ENCODE results near the gene OPA3.
A peak's percentile ranks its signal among the peaks of the same experiment; 100 is the strongest.

The OPA3 gene

DNA sequence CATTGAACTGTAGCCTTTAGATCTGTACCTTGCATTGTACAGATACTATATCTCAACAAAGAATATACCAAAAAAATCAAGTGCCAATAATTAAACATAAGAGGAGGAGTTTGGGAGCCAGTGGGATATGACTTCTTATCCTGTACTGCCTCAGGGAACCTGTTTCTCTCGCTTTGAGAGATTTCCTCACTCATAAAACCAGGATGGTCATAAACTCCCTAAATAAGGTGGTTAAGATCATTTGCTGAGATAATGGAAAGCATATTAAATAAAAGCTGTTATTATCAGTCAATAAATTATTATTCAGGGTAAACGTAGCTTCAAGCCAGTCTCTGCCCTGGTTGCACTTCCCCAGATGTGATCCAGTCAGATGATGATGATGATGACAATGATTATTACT is 17.0 kb downstream of the OPA3 start:
- no peak for DNase-seq (ENCODE audit: low read depth in 2 of 2, low spot score in 1 of 2)

DNA sequence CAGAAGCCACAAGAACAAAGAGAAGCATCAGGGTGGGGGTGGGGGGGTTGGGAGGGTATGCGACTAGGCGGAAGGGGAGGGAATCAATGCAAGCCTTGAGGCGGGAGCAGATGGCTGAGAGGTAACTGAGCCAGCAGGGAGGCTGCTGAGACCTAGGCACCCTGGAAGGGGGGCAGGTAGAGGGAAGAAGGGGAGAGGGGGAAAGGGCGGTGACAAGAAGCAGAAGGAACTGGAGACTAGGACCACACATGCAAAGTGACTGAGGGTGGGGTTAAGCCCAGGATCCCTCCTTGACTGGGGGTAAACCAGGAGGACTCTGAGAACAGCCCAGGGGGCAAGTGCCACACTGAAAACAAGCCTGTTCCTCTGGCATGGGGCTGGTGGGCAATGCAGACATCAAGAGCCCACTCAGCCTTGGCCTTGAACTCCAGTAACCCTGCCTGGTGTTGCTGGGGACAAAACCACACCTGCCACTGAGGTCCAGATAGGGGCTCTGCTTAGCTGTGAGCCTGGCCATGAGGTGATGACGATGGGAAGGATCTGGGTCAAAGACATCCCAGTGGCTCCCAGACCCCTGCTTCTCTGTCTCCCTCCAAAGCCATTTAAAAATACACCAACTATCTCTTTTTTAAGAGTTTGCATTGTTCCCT is 20.3 kb downstream of the OPA3 start:
- DNase-seq (ENCODE audit: low read depth in 2 of 2, low spot score in 1 of 2), result no peak

DNA sequence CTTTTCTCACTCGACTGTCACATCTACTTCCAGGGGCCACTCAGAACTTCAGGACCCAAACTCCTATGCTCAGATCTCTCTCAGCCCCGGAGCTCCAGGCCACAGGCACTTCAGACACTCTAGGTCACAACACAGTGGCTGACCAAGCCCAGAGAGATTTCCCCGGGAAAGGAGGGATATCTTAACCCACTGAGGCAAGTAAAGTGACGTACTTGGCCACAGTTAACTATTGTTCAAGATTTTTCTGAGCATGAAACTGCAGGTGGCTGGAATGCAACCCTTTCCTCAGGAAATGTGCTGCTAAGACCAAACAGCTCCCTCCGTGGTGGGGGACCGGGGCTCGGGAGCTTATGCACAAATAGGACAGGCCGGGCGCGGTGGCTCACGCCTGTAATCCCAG is 23.9 kb downstream of the OPA3 start:
- DNase-seq (ENCODE audit: low read depth in 2 of 2, low spot score in 1 of 2), result no peak

DNA sequence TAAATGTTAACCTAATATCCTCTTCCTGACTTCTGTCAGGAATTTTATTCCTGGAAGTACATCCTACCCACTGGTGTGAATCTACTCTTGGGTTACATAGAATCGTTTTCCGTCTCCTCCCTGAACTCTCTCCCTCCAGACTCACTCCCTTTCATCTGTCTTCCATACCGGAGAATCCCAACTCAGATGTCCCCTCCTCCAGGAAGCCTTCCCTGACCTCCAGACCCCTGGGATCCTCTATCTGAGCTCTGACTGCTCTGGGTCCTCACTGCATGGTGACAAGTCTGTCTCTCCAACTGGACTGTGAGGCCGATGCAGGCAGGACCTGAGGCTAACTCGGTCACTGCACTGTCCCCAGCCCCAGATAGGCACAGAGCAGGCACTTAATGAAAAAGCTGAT is 24.6 kb downstream of the OPA3 start:
- no peak for DNase-seq (ENCODE audit: low read depth in 2 of 2, low spot score in 1 of 2)

DNA sequence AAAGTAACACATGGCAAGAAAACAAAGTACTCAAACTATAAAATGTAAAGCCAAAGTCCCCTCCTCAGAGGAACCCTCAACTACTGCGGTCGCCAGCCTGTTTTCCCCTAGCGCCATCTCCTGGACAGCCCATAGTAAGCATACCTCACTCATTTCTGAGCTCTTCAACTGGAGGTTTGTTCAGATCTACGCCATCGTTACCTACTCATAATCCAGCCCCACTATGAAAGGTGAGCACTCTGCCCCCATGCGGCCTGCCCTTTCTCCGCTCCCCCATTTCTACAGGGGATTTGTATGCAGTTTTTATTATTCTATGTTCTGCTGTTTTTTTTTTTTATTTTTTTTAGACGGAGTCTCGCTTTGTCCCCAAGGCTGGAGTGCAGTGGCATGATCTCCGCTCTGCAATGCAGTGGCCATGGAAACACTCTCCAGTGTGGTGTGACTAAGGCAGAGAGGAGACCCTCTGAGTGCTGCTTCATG is 26.2 kb downstream of the OPA3 start:
- DNase-seq (ENCODE audit: low read depth in 2 of 2, low spot score in 1 of 2), result peak; percentile 22 to 37

DNA sequence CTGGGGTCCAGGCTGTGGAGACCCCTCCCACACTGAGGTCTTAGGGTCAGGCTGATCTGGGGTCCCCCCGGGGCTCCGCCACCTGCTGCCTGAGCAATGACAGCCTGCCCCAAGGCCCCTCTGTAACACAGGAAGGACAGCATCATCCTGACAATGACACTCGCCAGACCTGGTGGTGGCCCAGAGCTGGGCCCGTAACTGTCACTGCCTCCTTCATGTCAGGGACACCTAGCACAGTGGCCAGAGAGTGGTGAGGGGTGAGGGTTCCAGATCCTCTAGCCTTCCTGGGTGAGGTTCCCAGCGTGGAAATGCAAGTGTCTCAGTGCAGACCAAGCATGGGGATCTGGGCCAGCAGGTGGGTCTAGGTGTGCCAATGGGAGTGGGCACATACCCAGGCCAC is 27.8 kb downstream of the OPA3 start:
- no peak for DNase-seq (ENCODE audit: low read depth in 2 of 2, low spot score in 1 of 2)

DNA sequence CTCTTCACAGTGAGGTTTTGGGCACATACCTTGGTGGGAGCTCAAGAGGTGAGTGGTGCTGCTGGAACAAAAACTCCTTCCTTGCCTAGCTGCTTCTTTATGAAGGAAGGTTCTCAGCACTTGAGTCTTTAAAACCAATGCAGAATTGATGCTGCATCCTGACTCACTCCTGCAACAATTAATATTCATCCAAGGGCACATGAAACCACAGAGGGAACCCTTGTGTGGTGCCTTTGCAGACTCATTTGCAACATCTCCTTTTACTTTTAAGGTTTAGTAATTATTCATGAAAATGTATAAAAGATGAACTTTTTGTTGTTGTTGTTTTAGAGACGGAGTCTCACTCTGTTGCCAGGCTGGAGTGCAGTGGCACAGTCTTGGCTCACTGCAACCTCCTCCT is 30.1 kb downstream of the OPA3 start:
- no peak for DNase-seq (ENCODE audit: low read depth in 2 of 2, low spot score in 1 of 2)

DNA sequence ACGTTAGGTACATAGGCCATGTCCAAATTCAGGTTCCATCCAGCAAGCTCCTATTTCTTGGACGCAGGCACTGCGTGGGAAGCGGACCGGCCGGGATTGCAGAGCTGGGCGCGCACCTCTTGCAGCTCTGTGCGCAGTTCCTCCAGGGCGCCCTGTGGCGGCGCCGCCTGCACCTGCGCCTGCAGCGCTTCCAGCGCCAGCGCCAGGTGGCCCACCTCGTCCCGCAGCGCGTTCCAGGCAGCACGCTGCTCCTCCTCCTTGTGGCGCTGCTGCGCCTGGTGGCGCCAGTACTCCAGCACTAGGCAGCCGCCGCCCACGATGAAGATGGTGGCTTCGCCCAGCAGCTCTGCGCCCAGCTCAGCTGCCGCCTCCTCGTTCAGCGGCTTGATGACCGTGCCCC is 31.1 kb downstream of the OPA3 start:
- no peak for DNase-seq (ENCODE audit: low read depth in 2 of 2, low spot score in 1 of 2)

DNA sequence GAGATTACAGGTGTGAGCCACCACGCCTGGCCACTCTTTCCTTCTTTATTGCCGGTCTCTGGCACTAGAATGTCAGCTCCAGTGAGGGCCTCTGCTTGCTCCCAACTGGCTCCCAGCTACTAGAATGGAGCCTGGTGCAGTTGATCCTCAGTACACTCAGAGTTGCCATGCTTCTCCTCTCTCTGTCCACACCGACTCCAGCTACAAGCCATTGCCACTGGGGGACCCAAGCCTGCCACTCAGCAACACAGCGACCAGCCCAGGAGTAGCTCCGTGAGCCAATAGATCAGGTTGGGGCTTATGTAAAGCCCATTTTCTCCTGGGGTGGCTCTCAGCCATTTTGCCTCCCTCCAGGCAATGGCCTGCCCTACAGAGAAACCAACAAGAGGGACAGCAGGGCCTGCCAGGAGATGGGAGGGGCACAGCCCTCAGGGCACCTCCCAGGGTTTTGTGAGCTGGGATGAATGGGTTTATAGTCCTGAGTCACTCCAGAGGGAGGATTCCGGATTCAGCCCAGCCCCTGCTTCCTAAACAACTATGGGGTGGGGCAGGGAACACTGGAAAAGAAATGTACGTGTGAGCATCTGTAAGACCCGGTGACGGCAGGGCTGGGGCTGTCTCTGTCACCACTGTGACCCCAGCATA is 36.5 kb downstream of the OPA3 start:
- DNase-seq (ENCODE audit: low read depth in 2 of 2, low spot score in 1 of 2), result no peak

DNA sequence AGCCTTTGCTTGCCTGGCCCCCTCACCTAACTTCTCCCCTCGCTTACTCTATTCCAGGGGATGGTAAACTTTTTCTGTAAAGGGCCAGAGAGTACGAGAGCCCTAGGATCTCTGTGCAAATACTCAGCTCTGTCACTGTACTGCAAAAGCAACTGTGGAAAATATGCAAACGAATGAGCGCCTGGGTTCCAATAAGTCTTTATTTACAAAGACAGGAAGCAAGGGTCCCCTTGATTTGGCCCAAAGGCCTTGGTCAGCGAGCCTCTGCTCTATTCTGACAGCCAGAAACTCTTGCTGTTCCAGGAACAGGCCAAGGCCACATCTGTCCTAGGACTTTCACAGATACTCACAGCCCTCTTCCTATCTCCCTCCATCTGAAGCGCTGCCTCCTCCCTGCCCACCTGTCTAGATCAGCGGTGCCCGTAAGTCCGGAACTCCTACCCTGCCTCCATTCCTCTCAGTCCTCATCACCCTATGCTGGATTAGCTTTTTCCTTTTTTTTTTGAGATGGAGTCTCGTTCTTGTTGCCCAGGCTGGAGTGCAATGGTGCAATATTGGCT is 37.3 kb downstream of the OPA3 start:
- no peak for DNase-seq (ENCODE audit: low read depth in 2 of 2, low spot score in 1 of 2)

DNA sequence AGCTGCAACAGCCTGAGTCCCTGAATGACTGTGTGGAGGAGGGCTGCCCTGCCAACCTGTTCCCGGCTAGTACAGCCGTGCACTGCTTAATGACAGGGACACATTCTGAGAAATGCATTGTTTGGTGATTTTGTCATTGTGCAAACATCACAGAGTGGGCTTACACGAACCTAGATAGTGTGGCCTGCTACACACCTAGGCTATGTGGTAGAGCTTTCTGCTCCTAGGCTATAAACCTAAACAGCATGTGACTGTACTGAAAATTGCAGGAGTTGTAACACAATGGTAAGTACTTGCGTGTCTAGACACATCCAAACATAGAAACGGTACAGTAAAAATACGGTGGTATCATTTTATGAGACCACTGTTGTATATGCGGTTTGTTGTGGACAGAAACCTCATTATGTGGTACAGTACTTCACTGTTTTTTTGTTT is 42.4 kb downstream of the OPA3 start:
- DNase-seq (ENCODE audit: low read depth in 2 of 2, low spot score in 1 of 2), result no peak

DNA sequence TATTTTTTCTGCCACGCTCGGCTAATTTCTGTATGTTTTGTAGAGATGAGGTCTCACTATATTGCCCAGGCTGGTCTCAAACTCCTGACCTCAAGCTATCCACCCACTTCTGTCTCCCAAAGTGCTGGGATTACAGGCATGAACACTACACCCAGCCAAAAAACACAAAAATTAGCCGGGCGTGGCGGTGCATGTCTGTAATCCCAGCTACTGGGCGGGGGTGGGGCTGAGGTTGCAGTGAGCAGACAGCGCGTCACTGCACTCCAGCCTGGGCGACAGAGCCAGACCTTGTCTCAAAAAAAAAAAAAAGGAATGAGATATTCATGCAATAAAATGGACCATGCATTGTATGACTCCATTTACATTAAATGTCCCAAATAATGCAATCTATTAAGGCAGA is 45.1 kb downstream of the OPA3 start:
- DNase-seq (ENCODE audit: low read depth in 2 of 2, low spot score in 1 of 2), result no peak

DNA sequence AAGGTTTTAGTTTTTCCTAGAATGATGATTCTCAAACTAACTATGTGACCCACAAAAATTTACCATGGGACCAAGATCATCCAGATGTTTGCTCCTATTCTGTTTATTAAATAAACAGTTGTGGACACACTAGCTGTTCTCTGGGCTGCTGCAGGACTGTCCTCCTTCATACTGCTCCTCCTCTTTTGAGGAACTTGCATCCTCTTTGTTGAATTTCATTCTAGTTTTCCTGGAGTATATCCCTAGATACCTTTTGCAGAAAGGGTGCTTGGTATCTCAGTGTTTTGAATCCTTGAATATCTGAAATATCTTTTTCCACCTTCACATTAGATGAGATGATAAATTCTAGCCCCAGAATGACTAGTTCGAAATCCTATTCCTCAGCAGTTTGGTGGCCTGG is 53.3 kb downstream of the OPA3 start:
- DNase-seq (ENCODE audit: low read depth in 2 of 2, low spot score in 1 of 2), result no peak

DNA sequence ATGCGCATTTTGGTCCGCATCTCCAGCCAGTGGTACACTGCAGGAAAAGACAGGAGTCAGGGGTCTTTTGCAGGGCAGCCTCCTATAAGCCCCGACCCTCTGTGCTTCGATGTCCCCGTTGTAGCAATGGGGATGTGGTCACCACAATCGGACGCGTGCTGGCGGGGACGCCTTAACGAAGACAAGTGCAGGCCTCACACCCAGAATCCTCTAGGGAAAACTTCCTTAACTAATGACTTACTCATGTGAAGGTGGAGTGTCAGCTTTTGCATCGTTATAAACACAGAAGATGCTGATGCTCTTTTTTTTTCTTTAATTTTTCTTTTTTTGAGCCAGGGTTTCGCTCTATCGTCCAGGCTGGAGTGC is 55.2 kb downstream of the OPA3 start:
- DNase-seq (ENCODE audit: low read depth in 2 of 2, low spot score in 1 of 2), result no peak

DNA sequence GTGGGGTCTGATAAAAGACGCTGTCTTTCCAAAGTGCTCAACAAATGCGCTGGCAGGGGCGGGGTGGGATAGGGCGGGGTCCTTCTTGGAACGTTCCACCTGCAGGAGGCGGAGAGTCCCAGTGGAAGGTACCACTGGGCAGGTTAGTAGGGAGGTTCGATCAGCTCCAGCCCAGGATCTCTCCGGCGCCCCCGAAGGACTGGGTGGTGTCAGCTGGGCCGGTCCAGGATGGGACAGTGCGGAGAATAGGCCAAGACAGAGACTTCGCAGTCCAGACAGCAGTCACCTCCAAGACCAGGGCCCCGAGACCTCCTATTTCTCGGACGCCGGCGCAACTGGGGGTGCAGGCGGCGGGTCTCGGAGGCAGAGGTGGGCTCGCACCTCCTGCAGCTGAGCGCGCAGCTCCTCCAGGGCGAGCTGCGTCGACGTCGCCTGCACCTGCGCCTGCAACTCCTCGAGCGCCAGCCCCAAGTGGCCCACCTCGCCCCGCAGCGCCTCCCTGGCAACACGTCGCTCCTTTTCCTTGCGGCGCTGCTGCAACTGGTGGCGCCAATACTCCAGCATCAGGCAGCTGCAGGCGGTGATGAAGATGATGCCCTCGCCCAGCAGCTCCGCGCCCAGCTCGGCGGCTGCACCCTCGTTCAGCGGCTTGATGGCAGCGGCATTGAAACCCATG is 55.7 kb downstream of the OPA3 start:
- no peak for DNase-seq (ENCODE audit: low read depth in 2 of 2, low spot score in 1 of 2)

DNA sequence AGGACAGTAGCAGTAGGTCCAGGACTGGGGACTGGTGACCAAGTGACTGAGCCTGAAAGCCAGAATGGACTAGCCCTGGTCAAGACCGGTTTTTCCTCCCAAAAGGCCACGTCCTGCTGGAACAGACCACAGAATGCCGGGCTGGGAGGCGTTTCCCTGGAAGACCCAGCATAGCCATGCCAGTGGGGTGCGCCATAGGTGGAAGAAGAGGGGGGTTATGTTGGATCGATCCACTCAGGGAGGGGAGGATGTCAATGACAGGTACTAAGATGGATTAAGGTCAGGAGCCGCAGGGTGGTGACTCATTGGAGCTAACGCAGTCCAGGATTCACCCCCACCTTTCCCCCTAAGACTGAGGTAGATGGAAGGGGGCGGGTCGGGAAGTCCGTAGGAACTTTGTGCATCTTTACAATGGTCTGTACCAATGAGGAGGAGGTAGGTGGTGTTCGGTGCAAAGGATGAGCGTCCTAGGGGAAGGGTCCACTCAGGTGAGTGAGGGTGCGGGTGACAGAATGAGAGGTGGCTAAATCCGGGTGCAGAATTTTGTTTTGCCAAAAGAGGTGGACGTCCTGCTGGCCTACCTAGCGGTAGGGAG is 56.4 kb downstream of the OPA3 start:
- no peak for DNase-seq (ENCODE audit: low read depth in 2 of 2, low spot score in 1 of 2)

DNA sequence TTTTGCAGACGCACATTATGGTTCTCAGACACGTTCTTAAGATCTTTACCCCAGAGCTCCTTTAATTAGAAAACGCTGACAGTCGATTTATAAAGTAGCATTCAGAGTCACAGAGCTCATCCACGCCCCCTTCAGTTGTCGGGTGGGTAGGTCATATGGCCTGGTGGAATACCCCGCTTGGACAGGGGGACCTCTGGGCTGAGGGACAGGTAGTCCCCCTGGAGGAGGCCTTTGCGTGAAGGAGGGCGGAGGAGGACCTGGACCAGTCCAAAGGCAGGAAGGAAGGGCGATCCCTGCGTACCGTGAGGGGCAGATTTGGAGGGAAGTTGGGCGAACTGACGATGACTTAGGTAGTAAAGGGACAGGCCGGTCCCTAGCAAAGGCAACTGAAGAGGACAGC is 56.9 kb downstream of the OPA3 start:
- no peak for DNase-seq (ENCODE audit: low read depth in 2 of 2, low spot score in 1 of 2)

DNA sequence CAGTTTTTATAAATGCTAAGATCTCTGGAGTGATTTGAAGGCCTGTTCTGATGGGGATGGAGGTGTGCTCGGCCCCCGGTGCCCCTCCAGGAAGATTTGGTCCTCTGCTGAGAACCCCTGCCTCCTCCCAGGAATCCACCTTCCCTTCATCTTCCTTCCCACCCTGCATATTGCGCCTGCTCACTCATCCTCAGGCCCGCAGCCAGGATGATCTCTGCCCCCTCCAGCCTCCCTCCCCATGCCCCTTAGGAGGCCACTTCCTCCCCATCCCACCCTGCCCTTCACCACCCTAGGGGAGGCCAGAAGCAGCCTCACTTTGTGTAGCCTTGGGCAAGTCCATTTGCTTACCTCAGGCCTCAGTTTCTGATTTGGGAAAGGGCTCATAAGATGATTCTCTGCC is 57.6 kb downstream of the OPA3 start:
- DNase-seq (ENCODE audit: low read depth in 2 of 2, low spot score in 1 of 2), result no peak

DNA sequence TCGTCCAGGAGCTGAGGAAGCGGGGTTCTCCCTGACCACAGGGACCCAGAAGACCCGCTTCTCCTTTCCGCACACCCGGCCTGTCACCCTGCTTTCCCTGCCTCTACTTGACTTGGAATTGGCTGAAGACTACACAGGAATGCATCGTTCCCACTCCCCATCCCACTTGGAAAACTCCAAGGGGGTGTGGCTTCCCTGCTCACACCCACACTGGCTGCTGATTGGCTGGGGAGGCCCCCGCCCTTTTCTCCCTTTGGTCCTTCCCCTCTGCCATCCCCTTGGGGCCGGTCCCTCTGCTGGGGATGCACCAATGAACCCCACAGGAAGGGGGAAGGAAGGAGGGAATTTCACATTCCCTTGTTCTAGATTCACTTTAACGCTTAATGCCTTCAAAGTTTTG is 58.5 kb downstream of the OPA3 start:
- no peak for DNase-seq (ENCODE audit: low read depth in 2 of 2, low spot score in 1 of 2)

DNA sequence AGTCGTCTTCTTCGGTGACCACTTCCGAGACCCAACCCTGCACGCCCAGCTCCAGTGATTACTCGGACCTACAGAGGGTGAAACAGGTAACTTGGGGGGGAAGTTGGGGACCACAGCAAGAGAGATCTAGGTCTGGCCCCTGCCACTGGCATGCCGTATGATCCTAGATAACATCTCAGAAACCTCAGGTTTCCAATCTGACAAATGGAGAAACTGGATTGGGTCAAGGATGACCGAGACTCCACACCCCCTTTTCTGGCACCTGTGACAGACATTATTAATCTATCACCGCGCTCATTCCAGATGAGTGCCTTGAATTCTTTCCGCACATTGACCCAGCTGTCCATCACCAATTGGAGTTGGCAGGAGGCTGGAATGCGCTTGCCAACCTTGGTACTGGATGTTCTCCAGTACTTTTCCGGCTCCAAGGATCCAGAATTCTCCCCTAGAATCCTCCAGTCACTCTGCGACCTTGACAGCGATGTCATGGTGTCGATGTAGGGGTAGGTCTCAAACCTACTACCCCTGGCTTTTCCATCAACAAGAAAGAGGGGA is 60.0 kb downstream of the OPA3 start:
- no peak for DNase-seq (ENCODE audit: low read depth in 2 of 2, low spot score in 1 of 2)

DNA sequence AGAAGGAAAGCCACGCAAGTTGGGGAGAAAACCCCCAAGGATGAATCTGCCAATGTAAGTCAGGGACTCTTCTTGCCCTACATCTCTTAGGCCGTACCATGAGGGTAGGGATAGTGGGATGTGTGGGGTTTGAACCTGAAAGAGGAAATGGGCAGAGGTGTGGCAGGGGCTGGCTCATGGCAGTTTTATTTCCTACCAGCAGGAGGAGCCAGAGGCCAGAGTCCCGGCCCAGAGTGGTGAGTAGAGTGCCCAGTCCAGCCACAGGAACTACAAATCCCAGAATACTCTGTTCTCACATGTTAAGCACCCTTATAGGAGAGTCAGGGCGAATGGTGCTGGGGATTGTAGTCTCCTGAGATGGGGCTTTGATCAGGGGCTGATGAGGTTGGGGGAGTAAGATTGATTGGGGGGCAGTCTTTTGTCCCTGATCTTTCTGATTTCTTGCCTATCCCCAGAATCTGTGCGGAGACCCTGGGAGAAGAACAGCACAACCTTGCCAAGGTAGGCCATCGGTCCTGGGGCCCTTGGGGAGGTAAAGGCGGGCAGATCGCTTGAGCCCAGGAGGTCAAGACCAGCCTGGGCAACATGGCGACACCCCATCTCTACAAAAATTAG is 60.9 kb downstream of the OPA3 start:
- DNase-seq (ENCODE audit: low read depth in 2 of 2, low spot score in 1 of 2), result no peak
